Femur (tissue), 1 donor: Measurements from ENCODE around the gene ENTHD1.
"Not testable (repeated sequence)": the region's sequence is repeated elsewhere in the genome, so short reads cannot be mapped to it uniquely, and the experiment has no call there.

Experiments used
- DNase-seq: peaks from one replicate; pipeline ENCODE4 v3.0.0-alpha.2; 2017

The ENTHD1 gene

GRCh38 chr22:39773976-39774539 is 119.5 kb downstream of the ENTHD1 start:
- no peak for DNase-seq

- no peak for DNase-seq
Observed at GRCh38 chr22:39773503-39773902, 120.1 kb downstream of the ENTHD1 start.

- DNase-seq = no peak
Observed at GRCh38 chr22:39771486-39771885, 122.1 kb downstream of the ENTHD1 start.

GRCh38 chr22:39765661-39766060 is 127.9 kb downstream of the ENTHD1 start:
- DNase-seq = no peak

- DNase-seq = no peak
Observed at GRCh38 chr22:39765046-39765445, 128.5 kb downstream of the ENTHD1 start.

- DNase-seq = no peak
Observed at GRCh38 chr22:39763276-39763675, 130.3 kb downstream of the ENTHD1 start.

- no peak for DNase-seq
Observed at GRCh38 chr22:39750759-39751158, 142.8 kb downstream of the ENTHD1 start.

- no peak for DNase-seq
Observed at GRCh38 chr22:39748877-39749276, 144.7 kb downstream of the ENTHD1 start.

GRCh38 chr22:39746600-39747262 is 146.8 kb downstream of the ENTHD1 start:
- no peak for DNase-seq

- no peak for DNase-seq
Observed at GRCh38 chr22:39745789-39746188, 147.8 kb downstream of the ENTHD1 start.

- DNase-seq = no peak
Observed at GRCh38 chr22:39744353-39744752, 149.2 kb downstream of the ENTHD1 start.

GRCh38 chr22:39743935-39744334 is 149.6 kb downstream of the ENTHD1 start:
- DNase-seq = no peak

- DNase-seq = no peak
Observed at GRCh38 chr22:39739338-39740027, 154.1 kb downstream of the ENTHD1 start.

GRCh38 chr22:39738746-39739145 is 154.8 kb downstream of the ENTHD1 start:
- DNase-seq = no peak

GRCh38 chr22:39735776-39736175 is 157.8 kb downstream of the ENTHD1 start:
- DNase-seq = no peak

- DNase-seq = no peak
Observed at GRCh38 chr22:39734866-39735265, 158.7 kb downstream of the ENTHD1 start.

GRCh38 chr22:39734046-39734445 is 159.5 kb downstream of the ENTHD1 start:
- not testable (repeated sequence) for DNase-seq

GRCh38 chr22:39733191-39733590 is 160.4 kb downstream of the ENTHD1 start:
- no peak for DNase-seq

- DNase-seq = no peak
Observed at GRCh38 chr22:39732625-39733024, 160.9 kb downstream of the ENTHD1 start.

GRCh38 chr22:39731881-39732555 is 161.5 kb downstream of the ENTHD1 start:
- DNase-seq = no peak

- no peak for DNase-seq
Observed at GRCh38 chr22:39731481-39731880, 162.1 kb downstream of the ENTHD1 start.

GRCh38 chr22:39729141-39729934 is 164.2 kb downstream of the ENTHD1 start:
- no peak for DNase-seq
